NCI-H1105 (cell line): ENCODE measurements around the gene PNMA8B.

ENCODE experiments used
- DNase-seq: peaks from one replicate; lab custom pipeline; 2025; lab: John Stamatoyannopoulos, UW

The PNMA8B gene

GRCh38 chr19:46452186-46452585, 43.5 kb downstream of the PNMA8B start:
- no peak for DNase-seq

GRCh38 chr19:46451352-46451751, 44.3 kb downstream of the PNMA8B start:
- DNase-seq, result peak; percentile 31

- DNase-seq, result no peak
Measured at GRCh38 chr19:46450737-46451136, 44.9 kb downstream of the PNMA8B start.

- DNase-seq, result no peak
Measured at GRCh38 chr19:46449228-46449627, 46.4 kb downstream of the PNMA8B start.

GRCh38 chr19:46448601-46449000, 47.1 kb downstream of the PNMA8B start:
- no peak for DNase-seq

GRCh38 chr19:46447824-46448223, 47.8 kb downstream of the PNMA8B start:
- DNase-seq, result no peak

GRCh38 chr19:46447006-46447405, 48.7 kb downstream of the PNMA8B start:
- no peak for DNase-seq

- DNase-seq, result no peak
Measured at GRCh38 chr19:46446021-46446420, 49.6 kb downstream of the PNMA8B start.

- DNase-seq, result no peak
Measured at GRCh38 chr19:46442808-46443450, 52.7 kb downstream of the PNMA8B start.

- no peak for DNase-seq
Measured at GRCh38 chr19:46441866-46442265, 53.8 kb downstream of the PNMA8B start.
